GM12878 (cell line): Measurements from ENCODE around the gene RAMACL. TPM values are rescaled to one million over a fixed set of nuclear protein-coding genes. Genes with fewer than 3 reads are reported as not detected.

Experiments used
- ATAC-seq: fragments of 200-7000 bp; cut with Tn5 transposase; 3 replicates; pipeline ENCODE4 v1.9.1; 2020; ENCODE audit warnings: mild to moderate bottlenecking, moderate library complexity
- BruUV-seq: library from RNA; stranded (reverse); fragments of 400-500 nt; replicated peaks from 2 replicates; lab custom pipeline; 2021; lab: Mats Ljungman, UMichigan
- CTCF ChIA-PET: fragments of 300-600 bp; sonication (Branson Sonifier 250); formaldehyde crosslinking; extraction: SDS; loops from one replicate; lab custom pipeline; 2021; ENCODE audit warnings: inconsistent platforms; lab: Yijun Ruan, JAX
- POLR2A ChIA-PET: fragments of 350-600 bp; formaldehyde crosslinking; extraction: SDS; loops from one replicate; lab custom pipeline; 2021; ENCODE audit warnings: inconsistent platforms; lab: Charles Lee
- RAD21 ChIA-PET: fragments of 300-600 bp; sonication (Branson Sonifier 250); formaldehyde crosslinking; loops from one replicate; lab custom pipeline; 2023; ENCODE audit warnings: antibody characterized with exemption; ENCODE audit not compliant: unreplicated experiment; lab: Charles Lee
- SMC1A ChIA-PET: fragments of 300-600 bp; sonication (Branson Sonifier 250); formaldehyde crosslinking; loops from one replicate; lab custom pipeline; 2023; ENCODE audit not compliant: unreplicated experiment, uncharacterized antibody; lab: Charles Lee
- DNase-seq: peaks from one replicate; pipeline ENCODE4 v3.0.0-alpha.2; 2011; ENCODE audit warnings: low read depth, low spot score
- FAIRE-seq: peaks from 3 replicates; lab custom pipeline; 2011; peaks lifted over from hg19 to GRCh38; lab: Jason Lieb, UNC
- H2AFZ ChIP-seq: 2 replicates; pipeline ENCODE4 v1.6.0; 2011; ENCODE audit warnings: low read depth, low read length, control low read depth; ENCODE audit not compliant: control insufficient read depth
- H3K27ac ChIP-seq: 2 replicates; pipeline ENCODE4 v1.5.1; 2011; ENCODE audit warnings: control low read depth; ENCODE audit not compliant: control insufficient read depth, insufficient read depth
- H3K27me3 ChIP-seq, 2 experiments: replicated peaks in 1 of 2; 2 replicates each; pipeline versions ENCODE4 v1.6.0 to v1.6.1; 2011; ENCODE audit warnings: low read length in 1 of 2; ENCODE audit not compliant: control insufficient read depth in 2 of 2, insufficient read depth in 2 of 2
- H3K36me3 ChIP-seq, 2 experiments: 2 replicates each; pipeline ENCODE4 v1.5.1; 2011; ENCODE audit warnings: low read length in 1 of 2; ENCODE audit not compliant: control insufficient read depth in 2 of 2, insufficient read depth in 2 of 2
- H3K4me1 ChIP-seq: 2 replicates; pipeline ENCODE4 v1.6.1; 2011; ENCODE audit warnings: mild to moderate bottlenecking, low read length, moderate library complexity, mixed read lengths; ENCODE audit not compliant: control insufficient read depth, insufficient read depth
- H3K4me2 ChIP-seq: 2 replicates; pipeline ENCODE4 v1.6.0; 2011; ENCODE audit warnings: control low read depth; ENCODE audit not compliant: control insufficient read depth, insufficient read depth
- H3K4me3 ChIP-seq: fragments of 200-600 bp; sonication (generic); 2 replicates; pipeline ENCODE4 v1.5.1; 2016
- H3K79me2 ChIP-seq: 2 replicates; pipeline ENCODE4 v1.6.0; 2011; ENCODE audit warnings: low read length; ENCODE audit not compliant: control insufficient read depth, insufficient read depth
- H3K9ac ChIP-seq: 2 replicates; pipeline ENCODE4 v1.8.0; 2011; ENCODE audit warnings: low read length, control low read depth, mixed read lengths; ENCODE audit not compliant: control insufficient read depth, insufficient read depth
- H3K9me3 ChIP-seq: replicated peaks from 3 replicates; pipeline ENCODE4 v1.5.1; 2011; ENCODE audit warnings: mild to moderate bottlenecking, low read length; ENCODE audit not compliant: control insufficient read depth, insufficient read depth
- H4K20me1 ChIP-seq: 2 replicates; pipeline ENCODE4 v1.6.0; 2011; ENCODE audit not compliant: control insufficient read depth, insufficient read depth
- E4F1 ChIP-seq: fragments of 450-650 bp; IDR thresholded peaks from 2 replicates; pipeline ENCODE4 v1.6.1; 2018; ENCODE audit warnings: borderline replicate concordance, mild to moderate bottlenecking; ENCODE audit not compliant: partially characterized antibody
- FOS ChIP-seq: IDR thresholded peaks from 3 replicates; pipeline ENCODE4 v1.6.1; 2011; ENCODE audit warnings: borderline replicate concordance; ENCODE audit not compliant: insufficient read length; ENCODE audit errors: extremely low read depth
- MEF2B ChIP-seq: fragments of 450-650 bp; IDR thresholded peaks from 2 replicates; pipeline ENCODE4 v1.6.1; 2018; ENCODE audit warnings: mild to moderate bottlenecking, moderate library complexity; ENCODE audit not compliant: partially characterized antibody, poor library complexity, severe bottlenecking
- POLR2A ChIP-seq: IDR thresholded peaks from 2 replicates; pipeline ENCODE4 v1.6.1; 2011; ENCODE audit warnings: low read depth, mild to moderate bottlenecking, low read length
- SIX5 ChIP-seq: IDR thresholded peaks from 2 replicates; pipeline ENCODE4 v1.6.1; 2011; ENCODE audit warnings: mild to moderate bottlenecking, low read depth, low read length, moderate library complexity; ENCODE audit not compliant: severe bottlenecking
- SRF ChIP-seq, 2 experiments: IDR thresholded peaks; 2 replicates each; pipeline ENCODE4 v1.6.1; 2011; ENCODE audit warnings: low read depth in 2 of 2, low read length in 2 of 2, mild to moderate bottlenecking in 1 of 2, moderate library complexity in 1 of 2
- STAT1 ChIP-seq: fragments of 450-650 bp; conservative IDR thresholded peaks from 2 replicates; pipeline ENCODE4 v1.6.1; 2014; ENCODE audit warnings: antibody characterized with exemption, mild to moderate bottlenecking
- WGBS: methylation state at CpG from one replicate; pipeline ENCODE4 v1.1.6; 2016; ENCODE audit warnings: low lambda C conversion rate; ENCODE audit not compliant: insufficient replicate concordance, insufficient coverage; ENCODE audit errors: missing lambda C conversion rate; 5-methylcytosine and 5-hydroxymethylcytosine counted together
- in situ Hi-C: fragments of 300-500 bp; cut with MboI; formaldehyde crosslinking; loops from 9 replicates; pipeline ENCODE4 v1.14.3; 2018; ENCODE audit warnings: mixed read lengths
- intact Hi-C: fragments of 100-400 bp; cut with micrococcal nuclease; formaldehyde crosslinking; loops from one replicate; pipeline ENCODE4 v1.14.2; 2022; ENCODE audit not compliant: unreplicated experiment
- polyA plus RNA-seq, 11 experiments: library from polyadenylated mRNA; depleted of rRNA in 4 of 11; unstranded in 6 of 11; stranded (reverse) in 5 of 11; fragments of >200 nt; fragmentation: Nextera tagmentation in 4 of 11; fragmentation: Illumina TruSeq in 1 of 11; extraction: Ambion mirVana in 4 of 11; extraction: Trizol in 1 of 11; gene quantifications; 1 replicate in 1 of 11; 2 replicates in 10 of 11; pipeline versions ENCODE4 v1.2.1 to v1.2.3, GENCODE V29; 2011 to 2016; ENCODE audit warnings: inconsistent platforms in 2 of 11, missing spikeins in 2 of 11, low read depth in 1 of 11
- total RNA-seq, 4 experiments: library from RNA; depleted of rRNA in 3 of 4; stranded (reverse); fragments of >200 nt in 3 of 4; fragmentation: Illumina TruSeq in 1 of 4; extraction: Trizol in 1 of 4; gene quantifications; 2 replicates each; pipeline versions ENCODE4 v1.2.1 to v1.2.3, GENCODE V29; 2013 to 2021
- TF ChIP-seq, protein P1 (sequence below): fragments of 450-650 bp; IDR thresholded peaks from 2 replicates; pipeline ENCODE4 v1.6.1; 2017; ENCODE audit warnings: mild to moderate bottlenecking, moderate library complexity

The RAMACL gene
- total and polyA plus RNA-seq, 10 of the 15 experiments (the other 5 are each of a cell fraction or from before 2014, with no cell fraction given), result 0.09 to 1.3 (median 0.31) TPM; not detected in 1

DNA sequence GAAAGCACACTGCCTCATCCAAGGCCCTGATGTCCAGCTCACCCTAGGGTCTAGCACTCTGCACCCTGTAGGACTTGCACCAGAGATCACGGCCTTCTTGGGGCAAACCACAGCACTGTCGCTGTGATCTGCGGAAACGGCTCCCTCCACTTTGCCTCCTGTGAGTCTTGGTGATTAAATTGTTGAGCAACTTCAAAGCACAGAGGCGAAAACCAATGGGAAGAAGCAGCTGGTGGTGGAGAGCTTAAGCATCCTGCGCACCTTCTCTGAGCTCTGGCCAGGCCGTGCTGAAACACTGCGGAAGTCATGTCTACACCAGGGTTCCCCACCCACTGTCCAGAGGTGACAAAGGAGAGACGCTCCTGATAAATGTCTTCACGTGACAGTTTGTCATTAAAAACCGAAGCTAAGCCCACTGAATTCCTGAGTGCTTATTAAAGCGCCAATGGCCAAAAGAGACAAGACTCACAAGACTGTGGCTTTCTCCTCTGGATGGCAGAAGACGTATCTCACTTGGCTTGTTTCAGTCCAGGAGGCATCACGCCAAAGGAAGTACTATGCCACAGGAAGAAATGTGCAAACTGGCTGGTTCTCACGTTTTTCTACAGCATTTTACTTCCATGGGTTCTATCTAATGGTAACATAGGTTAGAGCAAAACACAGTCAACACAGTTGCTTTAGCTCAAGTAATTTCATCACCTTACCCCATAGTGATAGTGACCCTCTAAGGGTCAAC is 3.1 kb downstream of the RAMACL start:
- no peak overlapping the region for H2AFZ ChIP-seq
- ChIA-PET RAD21 (no interaction called here), POLR2A (no interaction called here), SMC1A (interaction anchor here (0.8 to 1.8 kb wide), 2 partner anchors 13 to 15 kb away, joined by 3 read pairs; no protein-coding TSS in a partner anchor), CTCF (interaction anchor here (1.0 kb wide), 1 partner anchor 17 kb away, joined by 3 read pairs; no protein-coding TSS in a partner anchor)
- DNase-seq (no peak), FAIRE-seq (no peak), ATAC-seq (no peak)
- no peaks in the 10 kb centered on the region for H4K20me1 ChIP-seq
- 69% methylated on average over 15 of the region's 15 CpGs for WGBS
- intact Hi-C loops (no loop called here), in situ Hi-C loops (no loop called here)
- no peaks in the 10 kb centered on the region for H3K36me3 ChIP-seq
- H3K4me2 ChIP-seq, result no peak overlapping the region
- H3K9ac ChIP-seq, result no peak overlapping the region
- H3K27ac ChIP-seq, result no peak overlapping the region
- H3K9me3 ChIP-seq, result no peaks in the 10 kb centered on the region; the same call in 2 of the 3 replicates
- no peaks in the 10 kb centered on the region for H3K27me3 ChIP-seq
- peaks cover 15% of the 10 kb centered on the region for H3K4me1 ChIP-seq
- no TSS peak for BruUV-seq
- H3K79me2 ChIP-seq, result no peaks in the 10 kb centered on the region
- TF ChIP-seq POLR2A (no peak), MEF2B (no peak), E4F1 (no peak), FOS (no peak), SRF (IDR thresholded peaks at IDR 0.05; ENCODE audit: low read depth in 2 of 2, low read length in 2 of 2) (no peak), SIX5 (no peak), STAT1 (no peak)
- TF ChIP-seq, protein P1, sequence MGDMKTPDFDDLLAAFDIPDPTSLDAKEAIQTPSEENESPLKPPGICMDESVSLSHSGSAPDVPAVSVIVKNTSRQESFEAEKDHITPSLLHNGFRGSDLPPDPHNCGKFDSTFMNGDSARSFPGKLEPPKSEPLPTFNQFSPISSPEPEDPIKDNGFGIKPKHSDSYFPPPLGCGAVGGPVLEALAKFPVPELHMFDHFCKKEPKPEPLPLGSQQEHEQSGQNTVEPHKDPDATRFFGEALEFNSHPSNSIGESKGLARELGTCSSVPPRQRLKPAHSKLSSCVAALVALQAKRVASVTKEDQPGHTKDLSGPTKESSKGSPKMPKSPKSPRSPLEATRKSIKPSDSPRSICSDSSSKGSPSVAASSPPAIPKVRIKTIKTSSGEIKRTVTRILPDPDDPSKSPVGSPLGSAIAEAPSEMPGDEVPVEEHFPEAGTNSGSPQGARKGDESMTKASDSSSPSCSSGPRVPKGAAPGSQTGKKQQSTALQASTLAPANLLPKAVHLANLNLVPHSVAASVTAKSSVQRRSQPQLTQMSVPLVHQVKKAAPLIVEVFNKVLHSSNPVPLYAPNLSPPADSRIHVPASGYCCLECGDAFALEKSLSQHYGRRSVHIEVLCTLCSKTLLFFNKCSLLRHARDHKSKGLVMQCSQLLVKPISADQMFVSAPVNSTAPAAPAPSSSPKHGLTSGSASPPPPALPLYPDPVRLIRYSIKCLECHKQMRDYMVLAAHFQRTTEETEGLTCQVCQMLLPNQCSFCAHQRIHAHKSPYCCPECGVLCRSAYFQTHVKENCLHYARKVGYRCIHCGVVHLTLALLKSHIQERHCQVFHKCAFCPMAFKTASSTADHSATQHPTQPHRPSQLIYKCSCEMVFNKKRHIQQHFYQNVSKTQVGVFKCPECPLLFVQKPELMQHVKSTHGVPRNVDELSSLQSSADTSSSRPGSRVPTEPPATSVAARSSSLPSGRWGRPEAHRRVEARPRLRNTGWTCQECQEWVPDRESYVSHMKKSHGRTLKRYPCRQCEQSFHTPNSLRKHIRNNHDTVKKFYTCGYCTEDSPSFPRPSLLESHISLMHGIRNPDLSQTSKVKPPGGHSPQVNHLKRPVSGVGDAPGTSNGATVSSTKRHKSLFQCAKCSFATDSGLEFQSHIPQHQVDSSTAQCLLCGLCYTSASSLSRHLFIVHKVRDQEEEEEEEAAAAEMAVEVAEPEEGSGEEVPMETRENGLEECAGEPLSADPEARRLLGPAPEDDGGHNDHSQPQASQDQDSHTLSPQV, result no peak
- no peak overlapping the region for H3K4me3 ChIP-seq
